ENCODE results near the gene HCN2.

Gene HCN2

DNA sequence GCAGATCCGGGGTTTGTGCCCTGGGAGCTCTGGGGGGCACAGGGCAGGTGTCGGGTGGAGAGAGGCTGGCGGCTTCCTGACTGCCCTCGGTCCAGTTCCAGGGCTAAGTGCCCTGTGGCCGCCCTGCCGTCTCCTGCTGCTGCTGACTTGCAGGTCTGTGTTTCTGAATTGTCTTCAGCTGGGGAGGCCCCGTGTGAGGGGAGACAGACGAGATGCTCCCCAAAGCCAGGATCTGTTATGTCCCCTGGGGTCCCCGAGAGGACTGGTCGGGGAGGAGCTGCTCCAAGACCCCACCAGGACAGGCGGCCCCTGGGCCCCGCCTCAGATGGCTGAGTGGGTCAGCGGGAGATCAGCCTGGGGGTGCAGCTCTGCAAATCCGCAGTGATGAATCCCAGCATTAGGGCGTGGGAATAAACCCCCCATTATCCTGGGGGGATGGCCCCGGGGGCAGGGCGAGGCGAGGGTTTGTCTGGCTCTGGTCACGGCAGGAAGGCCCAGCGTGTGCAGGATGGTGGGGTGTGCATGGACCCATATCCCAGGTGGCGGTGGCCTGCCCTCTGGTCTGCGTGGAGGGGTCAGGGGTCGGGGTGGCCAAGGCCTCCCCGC lies 4.7 kb downstream of the HCN2 start:
- TF ChIP-seq, protein P1, sequence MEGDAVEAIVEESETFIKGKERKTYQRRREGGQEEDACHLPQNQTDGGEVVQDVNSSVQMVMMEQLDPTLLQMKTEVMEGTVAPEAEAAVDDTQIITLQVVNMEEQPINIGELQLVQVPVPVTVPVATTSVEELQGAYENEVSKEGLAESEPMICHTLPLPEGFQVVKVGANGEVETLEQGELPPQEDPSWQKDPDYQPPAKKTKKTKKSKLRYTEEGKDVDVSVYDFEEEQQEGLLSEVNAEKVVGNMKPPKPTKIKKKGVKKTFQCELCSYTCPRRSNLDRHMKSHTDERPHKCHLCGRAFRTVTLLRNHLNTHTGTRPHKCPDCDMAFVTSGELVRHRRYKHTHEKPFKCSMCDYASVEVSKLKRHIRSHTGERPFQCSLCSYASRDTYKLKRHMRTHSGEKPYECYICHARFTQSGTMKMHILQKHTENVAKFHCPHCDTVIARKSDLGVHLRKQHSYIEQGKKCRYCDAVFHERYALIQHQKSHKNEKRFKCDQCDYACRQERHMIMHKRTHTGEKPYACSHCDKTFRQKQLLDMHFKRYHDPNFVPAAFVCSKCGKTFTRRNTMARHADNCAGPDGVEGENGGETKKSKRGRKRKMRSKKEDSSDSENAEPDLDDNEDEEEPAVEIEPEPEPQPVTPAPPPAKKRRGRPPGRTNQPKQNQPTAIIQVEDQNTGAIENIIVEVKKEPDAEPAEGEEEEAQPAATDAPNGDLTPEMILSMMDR (IDR thresholded peaks at IDR 0.05; ENCODE audit: low read depth, low read length) = no peak
- DNase-seq (ENCODE audit: extremely low read depth, low read depth) = no peak

DNA sequence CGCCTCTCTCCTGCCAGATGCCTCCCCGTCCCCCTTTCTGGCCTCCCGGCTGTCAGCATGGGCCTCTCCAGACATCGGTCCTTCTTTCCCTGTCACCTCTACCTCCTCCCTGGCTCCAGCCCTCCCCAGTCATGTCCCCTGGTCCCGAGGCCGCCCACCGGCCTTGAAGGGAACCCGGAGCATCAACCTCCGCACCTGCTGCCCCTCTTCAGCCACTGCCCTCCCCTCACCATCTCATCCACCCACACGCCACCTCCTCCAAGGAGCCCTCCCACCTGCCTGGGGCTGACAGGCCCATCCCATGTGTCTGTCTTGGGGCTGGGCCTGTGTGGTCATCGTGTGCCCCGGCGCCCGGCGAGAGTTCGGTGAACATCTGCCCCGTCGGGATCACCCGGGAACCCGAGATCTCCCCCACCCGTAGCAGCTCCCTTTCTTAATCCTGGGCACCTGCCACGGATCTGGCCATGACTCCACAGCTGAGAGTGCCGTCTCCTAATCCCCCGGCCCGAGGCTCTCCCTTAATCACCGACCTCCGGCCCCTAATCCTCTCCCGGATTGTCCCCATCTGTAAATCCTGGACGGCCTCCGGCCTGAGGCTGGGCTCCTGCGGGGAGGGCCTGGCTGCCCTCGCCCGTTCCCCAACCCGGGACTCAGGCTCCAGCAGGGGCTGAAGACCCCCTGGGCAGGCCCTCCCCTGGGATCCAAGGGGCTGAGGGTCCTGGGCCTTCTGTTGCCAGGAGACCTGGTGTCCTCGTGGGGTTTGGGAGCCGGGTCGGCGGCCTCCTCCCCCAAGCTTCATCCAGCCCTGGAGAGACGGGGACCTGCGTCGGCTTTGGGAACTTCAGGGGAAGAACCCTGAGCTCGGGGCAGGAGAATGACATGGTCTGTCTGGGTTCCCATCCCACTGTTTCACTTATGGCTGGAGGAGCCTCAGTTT lies 5.9 kb downstream of the HCN2 start:
- TF ChIP-seq, protein P1 (IDR thresholded peaks at IDR 0.05; ENCODE audit: low read depth, low read length) = no peak
- DNase-seq (ENCODE audit: extremely low read depth, low read depth) = no peak

DNA sequence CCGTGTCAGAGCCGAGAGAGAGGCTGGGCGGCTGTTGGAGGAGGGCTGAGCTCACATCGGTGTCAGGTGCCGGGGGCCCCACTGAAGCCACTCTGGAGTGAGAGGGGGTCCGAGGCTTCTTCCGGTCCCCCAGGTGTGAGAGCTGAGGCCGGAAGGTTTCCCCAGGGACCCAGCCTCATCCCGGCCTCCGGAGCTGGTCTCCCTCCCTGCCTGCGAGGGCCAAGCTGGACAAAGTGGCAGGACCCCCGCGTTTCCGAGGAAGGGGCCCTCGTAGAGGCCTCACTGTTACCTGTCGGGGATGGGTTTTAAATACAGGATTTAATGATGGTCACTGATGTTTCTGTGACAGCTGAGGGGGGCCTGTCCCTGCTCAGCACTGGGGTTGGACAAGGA lies 6.6 kb downstream of the HCN2 start:
- TF ChIP-seq, protein P1 (IDR thresholded peaks at IDR 0.05; ENCODE audit: low read depth, low read length) = no peak
- DNase-seq (ENCODE audit: extremely low read depth, low read depth) = no peak

DNA sequence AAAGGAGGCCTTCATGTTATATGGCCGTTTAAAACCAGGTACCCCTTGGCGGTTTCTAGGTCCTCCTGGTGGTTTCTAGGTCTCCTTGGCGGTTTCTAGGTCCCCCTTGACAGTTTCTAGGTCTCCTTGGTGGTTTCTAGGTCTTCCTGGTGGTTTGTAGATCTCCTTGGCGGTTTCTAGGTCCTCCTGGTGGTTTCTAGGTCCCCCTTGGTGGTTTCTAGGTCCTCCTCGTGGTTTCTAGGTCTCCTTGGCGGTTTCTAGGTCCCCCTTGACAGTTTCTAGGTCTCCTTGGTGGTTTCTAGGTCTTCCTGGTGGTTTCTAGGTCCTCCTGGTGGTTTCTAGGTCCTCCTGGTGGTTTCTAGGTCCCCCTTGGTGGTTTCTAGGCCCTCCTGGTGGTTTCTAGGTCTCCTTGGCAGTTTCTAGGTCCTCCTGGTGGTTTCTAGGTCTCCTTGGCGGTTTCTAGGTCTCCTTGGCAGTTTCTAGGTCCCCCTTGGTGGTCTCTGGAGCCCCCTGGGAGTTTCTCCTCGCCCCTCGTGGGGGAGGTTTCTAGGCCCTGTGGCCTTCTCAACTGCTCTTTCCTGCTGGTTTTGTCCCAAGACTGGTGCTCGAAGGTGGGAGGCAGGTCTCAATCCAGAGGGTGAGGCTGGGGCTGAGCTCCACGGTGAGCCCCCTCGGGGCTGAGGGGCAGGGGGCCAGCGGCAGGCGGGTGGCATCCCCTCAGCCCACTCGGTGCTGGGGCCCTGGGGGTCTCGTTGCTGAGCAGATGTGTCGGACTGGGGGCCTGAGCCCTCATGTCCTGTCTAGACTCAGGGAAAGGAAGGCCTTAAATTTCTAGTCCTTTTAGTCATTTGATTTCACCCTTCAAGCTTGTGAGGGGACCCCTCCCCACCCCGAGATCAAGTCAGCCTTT lies 8.0 kb downstream of the HCN2 start:
- DNase-seq (ENCODE audit: extremely low read depth, low read depth) = no peak
- TF ChIP-seq, protein P1 (IDR thresholded peaks at IDR 0.05; ENCODE audit: low read depth, low read length) = no peak

DNA sequence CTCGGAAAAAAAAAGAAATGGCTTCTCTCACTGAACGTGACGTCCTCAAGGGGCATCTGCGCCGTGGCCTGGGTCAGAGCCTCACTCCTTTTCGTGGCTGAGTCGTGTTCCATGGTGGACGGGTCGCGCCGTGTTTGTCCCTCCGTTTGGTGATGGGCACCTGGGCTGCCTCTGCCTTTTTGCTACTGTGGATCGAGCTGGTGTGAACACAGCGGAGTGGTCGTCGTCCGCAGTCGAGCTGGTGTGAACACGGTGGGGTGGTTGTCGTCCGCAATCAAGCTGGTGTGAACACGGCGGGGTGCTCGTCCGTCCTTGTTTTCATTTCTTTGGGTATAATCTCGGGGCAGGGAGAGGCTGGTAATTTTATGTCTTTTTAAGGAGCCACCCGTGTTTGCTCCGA lies 11.6 kb downstream of the HCN2 start:
- no peak for DNase-seq (ENCODE audit: extremely low read depth, low read depth)
- TF ChIP-seq, protein P1 (IDR thresholded peaks at IDR 0.05; ENCODE audit: low read depth, low read length) = no peak

DNA sequence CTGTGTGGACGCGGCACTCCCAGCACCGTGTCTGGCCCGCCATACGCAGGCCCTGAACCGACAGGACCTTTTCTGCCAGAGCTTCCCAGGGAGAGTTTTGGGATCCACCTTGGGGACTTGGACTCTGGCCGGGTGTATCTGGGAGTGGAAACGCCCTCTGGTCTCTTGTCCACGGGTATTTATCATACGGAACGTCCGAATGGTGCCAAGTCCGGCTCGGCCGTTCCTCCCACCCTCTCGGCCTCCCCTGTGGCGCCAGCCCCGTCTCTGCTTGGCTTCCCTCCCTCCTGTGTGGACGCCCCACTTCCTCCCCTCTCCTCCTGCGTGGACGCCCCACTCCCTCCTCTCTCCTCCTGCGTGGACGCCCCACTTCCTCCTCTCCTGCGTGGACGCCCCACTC lies 12.1 kb downstream of the HCN2 start:
- TF ChIP-seq, protein P1 (IDR thresholded peaks at IDR 0.05; ENCODE audit: low read depth, low read length) = no peak
- DNase-seq (ENCODE audit: extremely low read depth, low read depth) = no peak

Data from AG09319 (cell line).